HG03095 (cell line): Measurements from ENCODE around the gene NFIA.

ENCODE experiments used
- ATAC-seq: cut with Tn5 transposase; IDR thresholded peaks from one replicate; pipeline ENCODE4 v1.9.1; 2021; ENCODE audit warnings: moderate library complexity; ENCODE audit not compliant: unreplicated experiment

Gene NFIA

DNA sequence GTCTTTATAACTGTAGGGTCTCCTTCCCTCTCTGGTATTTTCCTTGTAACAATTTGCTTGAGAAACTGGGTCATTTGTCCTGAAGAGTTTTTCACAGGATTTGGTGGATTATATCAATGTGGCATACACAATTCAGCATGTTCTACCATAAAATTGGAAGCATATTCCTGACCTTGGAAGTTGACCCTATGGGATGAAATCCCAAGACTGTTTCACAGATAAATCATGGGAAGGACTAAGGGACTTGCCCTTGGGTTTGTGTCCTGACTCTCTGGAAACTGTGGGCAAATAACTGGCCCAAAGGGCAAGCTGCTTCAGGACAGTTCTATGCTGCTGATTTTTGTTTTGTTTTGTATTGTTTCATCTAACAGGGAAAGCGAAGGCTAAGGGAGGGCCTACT lies 387.0 kb downstream of the NFIA start:
- ATAC-seq, result no peak

DNA sequence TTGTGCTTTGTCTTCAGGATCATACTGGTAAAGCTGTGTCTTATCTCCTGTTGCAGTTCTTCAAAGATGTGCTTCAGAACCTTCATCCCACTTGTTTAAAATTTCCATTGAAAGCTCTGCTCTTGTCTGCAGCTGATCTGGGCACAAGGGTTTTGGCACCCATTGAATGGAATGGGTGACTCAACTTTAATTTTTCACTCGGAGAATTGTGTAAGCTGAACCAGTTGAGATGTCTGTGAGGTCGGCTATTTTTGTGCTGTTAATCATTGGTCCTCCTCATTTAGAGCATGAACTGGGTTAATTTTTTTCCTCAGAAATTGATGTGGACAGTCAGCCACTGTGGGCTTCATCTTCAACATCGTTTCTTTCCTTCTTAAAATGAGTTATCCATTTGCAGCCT lies 390.5 kb downstream of the NFIA start:
- ATAC-seq, result no peak

DNA sequence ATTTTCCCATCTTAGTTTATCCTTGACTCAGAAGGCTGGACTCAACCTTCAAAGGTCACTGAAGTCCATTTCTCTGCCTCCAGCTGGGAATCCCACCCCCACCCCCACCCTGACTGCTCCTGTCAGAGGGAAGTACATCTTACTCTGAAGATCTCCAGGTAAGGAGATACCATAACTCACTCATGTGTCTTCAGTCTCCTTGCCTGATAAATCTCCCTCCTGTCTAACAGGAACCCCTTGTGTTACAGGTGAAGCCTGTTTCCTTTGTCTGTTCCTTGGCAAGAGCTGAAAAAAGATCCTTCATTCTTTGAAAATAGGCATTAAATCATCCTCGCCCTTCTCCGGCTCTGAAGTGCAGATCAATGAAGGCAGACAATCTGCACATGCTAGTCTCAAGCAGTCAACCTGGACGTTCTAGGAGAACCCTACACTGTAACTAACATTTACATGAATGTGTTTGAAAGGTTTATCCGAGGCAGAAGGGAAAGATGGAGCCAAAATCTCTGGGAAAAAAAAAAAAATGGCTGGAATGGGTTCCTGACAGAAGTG lies 392.0 kb downstream of the NFIA start:
- no peak for ATAC-seq

- ATAC-seq, result no peak
Measured at GRCh38 chr1:61474963-61475362, 392.6 kb downstream of the NFIA start.

DNA sequence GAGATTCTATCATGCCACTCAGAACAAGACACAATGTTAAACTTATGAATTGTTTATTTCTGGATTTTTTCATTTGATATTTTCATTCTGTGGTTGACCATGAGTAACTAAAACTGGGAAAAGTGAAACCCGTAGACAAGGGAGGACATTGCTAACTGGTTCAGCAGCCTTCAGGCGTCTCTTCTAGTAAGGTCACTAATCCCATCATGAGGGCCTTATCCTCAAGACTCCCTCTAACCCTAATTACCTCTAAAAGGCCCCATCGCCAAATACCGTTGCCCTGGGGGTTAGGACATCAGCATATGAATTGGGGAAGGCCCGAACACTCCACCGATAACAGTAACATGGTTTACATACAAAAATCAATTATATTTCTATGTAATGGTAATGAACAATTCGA lies 394.9 kb downstream of the NFIA start:
- ATAC-seq, result no peak

GRCh38 chr1:61480273-61480935 lies 398.0 kb downstream of the NFIA start:
- no peak for ATAC-seq

DNA sequence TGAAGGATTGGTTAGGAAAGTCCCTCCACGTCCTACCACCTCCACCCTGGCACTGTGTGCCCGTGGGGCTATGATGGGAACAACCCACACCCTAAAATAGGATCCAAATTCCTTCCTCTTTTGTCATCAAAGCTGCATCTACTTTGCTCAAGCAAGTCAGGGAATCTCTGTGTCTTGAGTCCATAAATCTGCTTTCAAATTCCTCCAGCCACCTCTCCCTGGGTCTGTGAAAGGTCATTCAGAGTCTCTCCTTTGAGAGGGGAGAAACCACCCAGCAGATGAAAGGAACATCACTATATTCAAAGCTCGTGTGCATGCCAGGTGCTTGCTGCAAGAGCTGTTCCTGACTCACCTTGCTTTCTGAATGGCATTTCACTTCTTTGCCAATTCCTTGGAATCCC lies 399.0 kb downstream of the NFIA start:
- no peak for ATAC-seq

DNA sequence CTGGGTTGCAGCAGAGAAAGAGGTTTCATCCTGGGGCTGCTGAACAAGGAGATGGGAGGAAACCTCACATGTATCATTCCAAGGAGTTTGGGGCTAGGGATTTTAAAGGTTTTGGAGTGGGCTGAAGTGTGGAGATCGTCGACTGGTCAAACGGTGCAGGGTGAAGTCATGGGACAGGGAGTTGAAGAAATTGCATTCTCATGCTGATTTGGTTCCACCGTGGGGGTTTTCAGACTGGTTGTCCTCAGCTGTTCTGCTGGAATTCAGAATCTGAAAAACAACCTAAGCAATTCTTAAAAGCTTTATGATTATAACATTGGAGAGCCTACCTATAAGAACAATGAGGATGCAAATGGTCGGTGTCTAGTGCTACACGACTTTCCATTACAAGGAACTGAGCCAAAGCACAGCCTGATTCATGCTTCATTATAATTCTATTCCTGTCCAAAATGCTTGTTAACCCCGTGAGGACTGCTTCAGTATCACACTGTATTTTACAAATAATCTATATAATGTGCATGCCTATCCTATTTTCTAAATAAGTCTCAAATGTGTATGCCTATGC lies 399.9 kb downstream of the NFIA start:
- no peak for ATAC-seq

DNA sequence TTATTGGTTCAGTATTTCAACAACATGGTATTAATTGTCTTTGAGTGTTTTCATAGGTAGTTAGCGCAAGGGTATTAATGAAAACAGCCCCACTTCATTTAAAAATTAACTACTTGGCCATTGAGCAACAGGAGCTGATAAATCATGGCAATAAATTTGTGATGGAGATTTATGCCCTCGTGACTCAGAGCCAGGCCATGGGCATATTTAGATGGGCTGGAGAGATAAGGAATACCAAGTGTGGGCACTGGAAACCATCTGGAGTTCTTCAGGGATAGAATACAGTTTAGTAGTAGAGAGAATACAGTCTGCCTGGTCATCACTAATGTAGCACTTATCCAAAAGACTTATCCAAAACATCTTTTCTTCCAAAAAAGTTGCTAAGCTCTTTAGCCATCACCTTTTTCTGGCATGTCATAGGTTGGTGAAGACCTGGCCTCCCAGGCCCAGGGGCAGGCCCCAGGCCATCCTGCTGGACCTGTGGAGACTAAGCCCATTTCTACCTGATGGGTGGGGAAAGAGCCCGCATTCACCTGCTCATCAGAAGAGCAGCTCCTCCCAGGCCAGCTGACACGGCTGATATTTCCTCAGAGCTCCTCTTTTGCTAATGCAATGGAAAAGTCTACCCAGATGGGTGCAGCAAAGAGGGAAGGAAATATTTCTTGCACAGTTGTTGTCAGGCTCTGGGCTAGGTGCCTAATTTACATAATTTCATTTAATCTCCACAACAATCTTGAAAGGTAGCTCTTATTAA lies 404.6 kb downstream of the NFIA start:
- no peak for ATAC-seq

GRCh38 chr1:61487801-61488200 lies 405.4 kb downstream of the NFIA start:
- no peak for ATAC-seq

DNA sequence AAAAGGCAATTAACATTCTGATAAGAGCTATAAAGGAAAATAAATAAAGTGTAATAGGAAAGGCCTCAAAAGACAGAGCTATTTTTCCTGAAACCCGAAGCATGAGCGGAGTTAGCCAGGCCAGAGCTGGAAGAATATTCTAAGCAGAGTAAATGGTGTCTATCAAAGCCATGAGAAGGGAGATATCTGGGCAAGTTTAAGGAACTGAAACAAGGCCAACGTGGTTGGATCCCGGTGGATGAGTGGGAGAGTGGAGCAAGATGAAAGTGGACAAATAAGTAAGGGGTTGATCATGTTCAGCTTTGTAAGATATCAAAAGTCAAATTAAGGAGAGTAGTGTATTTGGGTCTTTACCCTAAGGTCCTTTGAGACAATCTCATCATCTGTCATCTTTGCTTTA lies 408.6 kb downstream of the NFIA start:
- no peak for ATAC-seq

GRCh38 chr1:61491497-61491896 lies 409.1 kb downstream of the NFIA start:
- no peak for ATAC-seq

DNA sequence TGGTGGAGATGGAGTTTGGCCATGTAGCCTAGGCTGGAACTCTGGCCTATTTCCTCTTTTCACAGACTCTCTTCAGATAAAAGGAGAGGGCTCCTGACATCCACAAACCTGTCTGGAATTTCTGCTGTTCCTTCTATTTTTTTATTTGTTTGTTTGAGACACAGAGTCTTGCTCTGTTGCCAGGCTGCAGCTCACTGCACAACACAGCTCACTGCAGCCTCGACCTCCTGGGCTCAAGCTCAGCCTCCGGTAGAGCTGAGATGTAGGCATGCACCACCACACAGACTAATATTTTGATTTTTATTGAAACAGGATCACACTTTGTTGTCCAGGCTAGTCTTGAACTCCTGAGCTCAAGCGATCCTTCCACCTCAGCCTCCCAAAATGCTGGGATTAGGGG lies 411.6 kb downstream of the NFIA start:
- no peak for ATAC-seq

- no peak for ATAC-seq
Measured at GRCh38 chr1:61496501-61496900, 414.1 kb downstream of the NFIA start.

GRCh38 chr1:61497013-61497412 lies 414.7 kb downstream of the NFIA start:
- ATAC-seq, result no peak

DNA sequence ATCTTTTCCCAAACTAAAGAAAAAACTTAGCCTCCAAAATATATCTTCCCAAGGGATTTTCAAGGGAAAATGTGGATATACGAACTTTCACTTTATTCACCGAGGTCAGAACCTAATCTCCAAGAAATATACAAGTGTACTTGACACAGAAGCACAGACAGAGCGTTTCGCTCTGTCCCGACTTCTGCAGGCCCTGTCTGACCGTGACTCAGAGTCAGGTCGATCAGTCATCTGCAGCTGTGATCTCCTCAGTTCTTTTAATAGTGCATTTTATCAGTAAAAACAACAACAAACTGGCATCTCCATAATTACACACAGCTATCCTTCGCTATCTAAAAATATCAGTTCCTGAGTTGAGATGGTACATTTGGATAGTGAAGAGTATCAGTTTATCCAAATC lies 416.0 kb downstream of the NFIA start:
- no peak for ATAC-seq

DNA sequence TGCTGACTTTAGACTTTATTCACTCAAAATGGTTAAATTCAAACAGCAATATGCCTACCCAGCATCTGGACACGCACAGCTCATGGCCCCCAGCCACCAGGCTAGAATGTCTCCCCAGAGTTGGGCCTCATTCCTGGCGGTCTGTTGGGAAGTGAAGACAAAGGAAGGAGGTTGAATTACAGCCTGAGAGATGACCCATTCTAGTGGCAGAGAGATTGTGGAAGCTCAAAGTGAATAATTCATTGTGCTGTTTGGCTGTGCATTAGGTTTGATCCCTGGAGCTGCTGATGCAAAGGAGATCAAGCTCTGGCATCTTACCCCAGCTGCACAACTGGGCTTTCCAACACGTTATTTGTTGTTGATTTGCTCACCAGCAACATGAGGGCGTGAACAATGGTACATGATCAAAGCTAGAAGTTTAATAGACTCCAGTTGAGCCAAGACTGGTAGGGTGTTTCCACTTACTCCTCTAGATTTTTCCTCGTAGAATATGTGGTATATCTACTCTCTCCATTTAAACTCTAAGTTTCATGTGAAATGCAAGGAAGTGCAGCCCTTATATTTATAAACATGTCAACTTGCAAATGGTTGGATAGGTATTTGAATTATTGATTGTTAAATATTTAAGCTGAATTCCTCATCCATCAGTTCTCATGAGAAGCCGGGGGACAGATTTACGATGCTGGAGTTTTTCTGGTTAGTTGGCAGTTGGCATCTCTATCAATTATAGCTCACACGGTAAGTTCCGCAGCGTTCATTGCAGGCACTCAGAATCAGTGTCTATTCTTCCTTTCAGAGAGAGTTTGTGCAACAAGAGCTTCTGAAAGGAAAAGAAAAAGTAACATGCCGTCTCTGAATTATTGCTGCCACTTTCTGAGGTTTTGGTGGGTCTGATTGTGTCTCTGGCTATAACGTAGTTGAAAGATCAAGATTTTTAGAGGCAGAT lies 419.9 kb downstream of the NFIA start:
- ATAC-seq, result no peak

GRCh38 chr1:61504305-61504704 lies 421.9 kb downstream of the NFIA start:
- ATAC-seq, result no peak

DNA sequence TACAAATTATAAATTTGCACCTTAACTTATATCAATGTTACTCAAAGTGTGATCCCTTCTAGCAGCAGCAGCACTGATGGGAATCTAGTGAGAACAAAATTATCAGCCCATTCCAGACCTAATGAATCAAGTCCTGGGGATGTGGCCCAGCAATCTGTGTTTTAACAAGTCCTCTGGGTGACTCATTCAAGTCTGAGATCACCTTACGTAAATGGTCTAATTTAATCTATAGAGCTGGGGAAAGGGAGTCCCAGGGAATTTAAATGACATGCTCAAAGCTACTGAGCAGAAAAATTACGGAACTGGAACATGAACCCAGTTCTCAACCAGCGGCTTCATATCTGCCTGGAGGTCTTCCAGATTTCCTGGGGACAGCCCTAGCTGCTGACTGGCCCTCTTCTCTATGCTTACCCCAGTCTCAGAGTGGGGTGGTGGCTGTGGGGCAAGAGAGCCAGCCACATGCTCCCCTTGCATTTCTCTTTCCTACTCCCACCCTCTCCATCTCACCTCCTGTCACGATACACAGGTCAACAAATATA lies 422.6 kb downstream of the NFIA start:
- ATAC-seq, result no peak

DNA sequence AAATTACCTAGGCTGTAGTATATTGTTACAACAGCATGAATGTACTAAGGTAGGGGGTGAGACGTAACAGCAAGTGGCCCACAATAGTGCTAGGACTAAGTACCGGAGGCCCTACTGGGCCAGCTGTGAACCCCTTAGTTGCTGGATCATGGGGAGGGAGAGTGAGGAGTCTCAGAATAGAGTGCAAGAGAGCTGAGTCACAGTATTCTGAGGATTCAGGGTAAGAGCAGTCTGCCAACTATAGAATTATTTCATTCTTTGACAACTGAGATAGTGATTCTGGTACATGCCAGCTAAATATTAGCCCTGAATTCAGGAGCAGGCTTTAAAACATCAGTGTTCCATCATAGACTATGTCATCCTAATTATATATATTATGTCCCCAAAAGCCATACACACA lies 423.9 kb downstream of the NFIA start:
- ATAC-seq, result no peak
